Measurements from ENCODE around the gene CASS4. TPM values are rescaled to one million over a fixed set of nuclear protein-coding genes. Genes with fewer than 3 reads are reported as not detected.

The CASS4 gene
- total RNA-seq, 2 experiments from 2014 or later: 3.5 to 3.7 TPM

GRCh38 chr20:56440346-56441007 is 28.4 kb downstream of the CASS4 start:
- Mint-ChIP-seq H3K4me3 (peak overlapping the region; percentile 56), H3K36me3 (ENCODE audit: low read depth) (peaks cover 14% of the 10 kb centered on the region), H3K4me1 (ENCODE audit: low read depth) (peaks cover 46% of the 10 kb centered on the region), H3K27ac (peak overlapping the region; percentile 96), H3K9me3 (no peaks in the 10 kb centered on the region), H3K27me3 (no peaks in the 10 kb centered on the region)
- intact Hi-C loops (cut with micrococcal nuclease): no loop called here
- ChIA-PET POLR2A (interaction anchor here (0.7 to 1.6 kb wide), 6 partner anchors 11 to 28 kb away, joined by 3 to 10 read pairs (median 3); partner anchors contain the start of gene RTF2), CTCF (interaction anchor here (0.8 to 1.5 kb wide), 4 partner anchors 14 to 29 kb away, joined by 3 to 4 read pairs (median 4); no protein-coding TSS in a partner anchor)
- no peak for TF ChIP-seq CTCF (IDR thresholded peaks at IDR 0.05)
- ATAC-seq: peak; percentile 60
- peak; percentile 87 for DNase-seq

- no peaks in the 10 kb centered on the region for H3K27me3 Mint-ChIP-seq
- DNase-seq: peak; percentile 28
- POLR2A ChIA-PET: interaction anchor here (0.7 to 3.4 kb wide), 6 partner anchors 10 to 31 kb away, joined by 3 to 19 read pairs (median 4); partner anchors contain the start of gene CASS4
- TF ChIP-seq CTCF (IDR thresholded peaks at IDR 0.05): no peak
- H3K36me3 Mint-ChIP-seq (ENCODE audit: low read depth): peaks cover 14% of the 10 kb centered on the region
- intact Hi-C loops (cut with micrococcal nuclease): no loop called here
- peak overlapping the region; percentile 85 for H3K27ac Mint-ChIP-seq
- H3K9me3 Mint-ChIP-seq: no peaks in the 10 kb centered on the region
- H3K4me3 Mint-ChIP-seq: peak overlapping the region; percentile 1
- peak; percentile 10 for ATAC-seq
- H3K4me1 Mint-ChIP-seq (ENCODE audit: low read depth): peaks cover 42% of the 10 kb centered on the region
- CTCF ChIA-PET: interaction anchor here (1.1 to 1.4 kb wide), 4 partner anchors 21 to 50 kb away, joined by 3 to 4 read pairs (median 4); partner anchors contain the start of genes CASS4 and CSTF1
Observed at GRCh38 chr20:56442389-56443365, 30.6 kb downstream of the CASS4 start.

DNA sequence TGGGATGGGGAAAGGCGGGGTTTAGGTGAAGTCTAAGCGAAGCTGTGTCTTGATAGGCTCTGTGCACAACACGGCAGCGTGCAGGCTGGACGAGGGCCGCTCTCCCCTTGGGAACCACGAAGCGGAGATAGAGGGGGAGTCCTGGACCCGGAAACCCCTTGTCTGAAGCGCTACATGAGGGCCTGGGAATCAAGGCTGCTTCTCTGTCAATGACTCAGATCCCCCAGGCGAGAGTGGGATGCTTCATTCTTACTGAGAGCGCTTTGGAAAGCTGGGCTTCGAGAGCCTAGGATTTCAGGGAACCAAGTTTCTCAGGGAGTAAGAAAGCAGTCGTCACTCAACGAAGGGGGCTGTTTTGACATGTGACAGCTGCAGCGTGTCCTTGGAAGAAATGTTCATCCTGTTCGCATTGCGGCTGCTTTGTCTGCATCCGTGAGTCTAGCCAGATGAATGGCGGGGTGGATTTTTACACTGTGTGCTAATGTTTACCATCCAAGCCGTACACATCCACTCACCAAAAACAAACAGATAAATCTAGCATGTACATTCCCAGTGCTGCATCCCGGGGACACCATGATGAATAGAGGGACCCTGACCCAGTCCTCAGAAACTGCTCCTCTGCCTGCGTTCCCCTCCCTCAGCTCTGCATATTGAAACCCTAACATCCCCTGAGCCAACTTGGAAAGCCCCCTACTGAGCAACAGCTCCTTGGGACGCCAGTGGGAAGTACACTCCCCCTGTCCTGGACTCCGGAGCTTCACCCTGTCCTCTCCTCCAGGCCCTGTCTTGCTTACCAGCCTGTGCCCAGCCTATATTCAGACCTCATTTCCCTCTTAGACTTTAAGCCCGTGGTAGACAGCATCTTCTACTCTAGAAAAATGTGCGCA is 31.8 kb downstream of the CASS4 start:
- POLR2A ChIA-PET: interaction anchor here (0.7 to 3.4 kb wide), 4 partner anchors 10 to 25 kb away, joined by 3 to 19 read pairs (median 8); no protein-coding TSS in a partner anchor
- Mint-ChIP-seq H3K27me3 (no peaks in the 10 kb centered on the region), H3K27ac (peak overlapping the region; percentile 75), H3K9me3 (no peaks in the 10 kb centered on the region), H3K36me3 (ENCODE audit: low read depth) (peaks cover 14% of the 10 kb centered on the region), H3K4me3 (no peak overlapping the region), H3K4me1 (ENCODE audit: low read depth) (peaks cover 33% of the 10 kb centered on the region)
- DNase-seq: no peak
- no peak for TF ChIP-seq CTCF (IDR thresholded peaks at IDR 0.05)
- CTCF ChIA-PET: interaction anchor here (1.1 to 1.4 kb wide), 5 partner anchors 10 to 51 kb away, joined by 3 to 4 read pairs (median 4); partner anchors contain the start of genes CASS4 and CSTF1
- intact Hi-C loops (cut with micrococcal nuclease): no loop called here
- no peak for ATAC-seq

GRCh38 chr20:56445130-56445529 is 33.1 kb downstream of the CASS4 start:
- H3K9me3 Mint-ChIP-seq: no peaks in the 10 kb centered on the region
- DNase-seq: no peak
- ChIA-PET CTCF (interaction anchor here (1.1 to 1.4 kb wide), 2 partner anchors 11 to 12 kb away, joined by 3 read pairs; no protein-coding TSS in a partner anchor), POLR2A (interaction anchor here (1.1 to 3.4 kb wide), 2 partner anchors 8 to 25 kb away, joined by 3 to 19 read pairs; no protein-coding TSS in a partner anchor)
- H3K27ac Mint-ChIP-seq: peak overlapping the region; percentile 21
- H3K4me3 Mint-ChIP-seq: no peak overlapping the region
- H3K4me1 Mint-ChIP-seq (ENCODE audit: low read depth): peaks cover 25% of the 10 kb centered on the region
- TF ChIP-seq CTCF (IDR thresholded peaks at IDR 0.05): no peak
- intact Hi-C loops (cut with micrococcal nuclease): no loop called here
- no peaks in the 10 kb centered on the region for H3K27me3 Mint-ChIP-seq
- no peak for ATAC-seq
- peaks cover 8% of the 10 kb centered on the region for H3K36me3 Mint-ChIP-seq (ENCODE audit: low read depth)
